Thyroid gland (tissue), 4 donors: Measurements from ENCODE around the gene C13orf46.

Experiments used
- POLR2A ChIP-seq, 2 donors: fragments of 450-650 bp; IDR thresholded peaks; one replicate each; pipeline ENCODE4 v1.6.1; 2017; ENCODE audit warnings: antibody characterized with exemption in 2 of 2, mild to moderate bottlenecking in 2 of 2, moderate library complexity in 1 of 2
- TF ChIP-seq, protein P1 (sequence below), 6 experiments: fragments of 200-600 bp in 3 of 6; fragments of 450-650 bp in 3 of 6; sonication (generic) in 3 of 6; IDR thresholded peaks; one replicate each; pipeline ENCODE4 v1.5.1; 2016 to 2019; ENCODE audit warnings: antibody characterized with exemption in 6 of 6, mild to moderate bottlenecking in 2 of 6, inconsistent platforms in 1 of 6, moderate library complexity in 1 of 6

DNA sequence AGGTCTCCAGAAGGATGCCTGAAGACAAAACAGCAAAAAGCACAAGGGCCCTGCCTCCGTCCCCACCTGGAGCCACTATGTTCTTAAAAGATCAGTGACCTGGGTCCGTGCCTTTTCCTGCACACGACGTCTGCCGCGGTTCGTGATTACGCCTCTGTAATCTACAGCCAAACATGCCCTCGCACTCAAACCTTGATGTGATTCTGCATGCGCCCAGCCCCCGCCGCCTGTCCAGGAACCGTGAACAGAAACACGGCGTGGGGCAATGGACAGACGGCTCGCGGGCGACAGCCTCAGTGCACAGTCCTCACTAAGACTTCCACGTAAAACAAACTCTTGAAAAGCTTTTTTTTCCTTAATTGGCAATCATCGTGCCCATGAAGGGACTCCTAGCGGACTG lies 15.5 kb downstream of the C13orf46 start:
- no peak for TF ChIP-seq POLR2A (IDR thresholded peaks at IDR 0.05)
- TF ChIP-seq, protein P1, sequence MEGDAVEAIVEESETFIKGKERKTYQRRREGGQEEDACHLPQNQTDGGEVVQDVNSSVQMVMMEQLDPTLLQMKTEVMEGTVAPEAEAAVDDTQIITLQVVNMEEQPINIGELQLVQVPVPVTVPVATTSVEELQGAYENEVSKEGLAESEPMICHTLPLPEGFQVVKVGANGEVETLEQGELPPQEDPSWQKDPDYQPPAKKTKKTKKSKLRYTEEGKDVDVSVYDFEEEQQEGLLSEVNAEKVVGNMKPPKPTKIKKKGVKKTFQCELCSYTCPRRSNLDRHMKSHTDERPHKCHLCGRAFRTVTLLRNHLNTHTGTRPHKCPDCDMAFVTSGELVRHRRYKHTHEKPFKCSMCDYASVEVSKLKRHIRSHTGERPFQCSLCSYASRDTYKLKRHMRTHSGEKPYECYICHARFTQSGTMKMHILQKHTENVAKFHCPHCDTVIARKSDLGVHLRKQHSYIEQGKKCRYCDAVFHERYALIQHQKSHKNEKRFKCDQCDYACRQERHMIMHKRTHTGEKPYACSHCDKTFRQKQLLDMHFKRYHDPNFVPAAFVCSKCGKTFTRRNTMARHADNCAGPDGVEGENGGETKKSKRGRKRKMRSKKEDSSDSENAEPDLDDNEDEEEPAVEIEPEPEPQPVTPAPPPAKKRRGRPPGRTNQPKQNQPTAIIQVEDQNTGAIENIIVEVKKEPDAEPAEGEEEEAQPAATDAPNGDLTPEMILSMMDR (IDR thresholded peaks at IDR 0.05): no peak
